ACHN (cell line): ENCODE results near the gene CNOT2.

Experiments
- DNase-seq: peaks from one replicate; pipeline ENCODE4 v3.0.0-alpha.2; 2015
- in situ Hi-C: cut with HindIII; loops from 2 replicates; pipeline ENCODE4 v1.10.0; 2017; ENCODE audit warnings: low sequenced_read_pairs, low pct_ligation_motif_present, low pct_unique_long_range_greater_than_20kb

The CNOT2 gene, protein sequence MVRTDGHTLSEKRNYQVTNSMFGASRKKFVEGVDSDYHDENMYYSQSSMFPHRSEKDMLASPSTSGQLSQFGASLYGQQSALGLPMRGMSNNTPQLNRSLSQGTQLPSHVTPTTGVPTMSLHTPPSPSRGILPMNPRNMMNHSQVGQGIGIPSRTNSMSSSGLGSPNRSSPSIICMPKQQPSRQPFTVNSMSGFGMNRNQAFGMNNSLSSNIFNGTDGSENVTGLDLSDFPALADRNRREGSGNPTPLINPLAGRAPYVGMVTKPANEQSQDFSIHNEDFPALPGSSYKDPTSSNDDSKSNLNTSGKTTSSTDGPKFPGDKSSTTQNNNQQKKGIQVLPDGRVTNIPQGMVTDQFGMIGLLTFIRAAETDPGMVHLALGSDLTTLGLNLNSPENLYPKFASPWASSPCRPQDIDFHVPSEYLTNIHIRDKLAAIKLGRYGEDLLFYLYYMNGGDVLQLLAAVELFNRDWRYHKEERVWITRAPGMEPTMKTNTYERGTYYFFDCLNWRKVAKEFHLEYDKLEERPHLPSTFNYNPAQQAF

GRCh38 chr12:70242695-70243509 is at the start of gene CNOT2:
TSS of gene CNOT2 (plus strand) at chr12:70243433. CDS start at chr12:70278227, 34,794 bp downstream.
- in situ Hi-C loops, result no loop called here
- DNase-seq, result peak; percentile 94

DNA sequence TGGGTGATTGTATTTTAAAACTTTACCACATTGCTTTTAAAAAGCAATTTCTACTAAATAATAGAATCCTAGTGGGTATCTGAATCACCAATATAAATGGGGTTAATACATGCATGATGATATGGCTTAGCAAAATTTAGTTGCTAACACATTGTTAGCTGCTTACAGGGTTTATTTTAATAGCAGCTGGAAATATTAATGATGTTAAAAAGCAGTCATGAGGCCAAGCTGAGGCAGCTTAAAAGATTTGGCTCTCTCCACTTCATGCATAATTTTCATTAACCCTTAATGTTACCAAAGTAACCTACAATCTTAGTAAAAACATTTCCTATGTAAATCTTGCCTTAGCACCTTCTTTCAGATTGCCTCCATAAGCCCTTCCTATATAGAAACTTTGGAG is 49.2 kb upstream of the CNOT2 start:
- no peak for DNase-seq
- in situ Hi-C loops, result no loop called here

GRCh38 chr12:70196811-70197281 is 46.4 kb upstream of the CNOT2 start:
- in situ Hi-C loops, result no loop called here
- DNase-seq, result no peak

DNA sequence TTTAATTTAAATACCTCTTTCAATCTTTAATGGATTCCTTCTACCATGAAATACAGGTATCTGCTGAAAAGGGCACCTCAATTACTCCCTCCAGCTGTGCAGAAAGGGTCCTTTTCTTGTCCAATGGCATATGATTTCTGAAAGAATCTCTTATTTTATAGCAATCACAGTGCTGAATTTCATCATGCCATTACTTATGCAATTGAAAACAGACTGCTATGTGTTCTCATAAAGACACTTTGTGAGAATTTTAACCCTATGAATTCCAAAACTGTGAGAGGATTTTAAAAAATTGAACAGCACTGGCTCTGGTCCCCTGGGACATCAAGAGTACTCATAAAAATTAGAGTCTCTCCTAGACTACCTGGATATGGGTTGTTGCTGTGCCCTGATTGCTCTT is 45.9 kb upstream of the CNOT2 start:
- DNase-seq, result no peak
- in situ Hi-C loops, result no loop called here

- in situ Hi-C loops, result no loop called here
- no peak for DNase-seq
Observed at GRCh38 chr12:70213707-70214106, 29.5 kb upstream of the CNOT2 start.

- no peak for DNase-seq
- in situ Hi-C loops, result no loop called here
Observed at GRCh38 chr12:70214972-70215617, 28.1 kb upstream of the CNOT2 start.

GRCh38 chr12:70217416-70217815 is 25.8 kb upstream of the CNOT2 start:
- in situ Hi-C loops, result no loop called here
- no peak for DNase-seq

DNA sequence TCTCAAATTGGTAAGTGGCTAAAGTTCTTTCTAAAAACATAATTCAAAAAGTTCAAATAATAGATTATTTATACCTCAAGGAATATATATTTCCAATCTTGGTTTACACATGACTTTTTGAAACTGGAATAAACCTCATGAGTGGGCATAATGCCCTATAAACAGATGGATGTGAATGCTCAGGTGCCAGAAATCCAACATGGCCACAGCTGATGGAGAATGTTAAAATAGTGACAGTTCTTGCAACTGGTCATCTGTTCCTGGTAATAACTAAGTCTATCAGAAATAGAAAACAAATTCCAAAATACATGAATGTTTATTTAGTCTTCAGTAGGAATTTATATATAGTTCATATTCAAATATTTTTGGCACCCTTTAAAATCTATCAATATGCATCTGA is 21.6 kb upstream of the CNOT2 start:
- DNase-seq, result no peak
- in situ Hi-C loops, result no loop called here

DNA sequence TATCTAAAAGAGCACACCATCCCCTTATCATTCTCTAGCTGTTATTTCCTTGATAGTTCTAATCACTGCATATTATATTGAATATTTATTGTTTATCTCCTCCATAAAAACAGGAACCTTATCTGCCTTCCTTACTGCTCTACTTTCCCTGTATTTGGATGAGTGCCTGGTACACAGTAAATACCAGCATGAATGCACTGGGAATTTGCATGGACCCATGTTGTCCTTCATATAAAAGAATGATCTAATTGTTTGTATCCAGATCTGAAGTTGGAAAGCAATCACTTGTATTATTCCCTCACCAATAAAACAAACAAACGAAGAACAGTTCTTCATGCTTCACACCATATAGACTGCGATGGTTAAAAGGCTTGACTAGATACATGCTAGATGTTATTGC is 15.3 kb upstream of the CNOT2 start:
- in situ Hi-C loops, result no loop called here
- DNase-seq, result no peak

DNA sequence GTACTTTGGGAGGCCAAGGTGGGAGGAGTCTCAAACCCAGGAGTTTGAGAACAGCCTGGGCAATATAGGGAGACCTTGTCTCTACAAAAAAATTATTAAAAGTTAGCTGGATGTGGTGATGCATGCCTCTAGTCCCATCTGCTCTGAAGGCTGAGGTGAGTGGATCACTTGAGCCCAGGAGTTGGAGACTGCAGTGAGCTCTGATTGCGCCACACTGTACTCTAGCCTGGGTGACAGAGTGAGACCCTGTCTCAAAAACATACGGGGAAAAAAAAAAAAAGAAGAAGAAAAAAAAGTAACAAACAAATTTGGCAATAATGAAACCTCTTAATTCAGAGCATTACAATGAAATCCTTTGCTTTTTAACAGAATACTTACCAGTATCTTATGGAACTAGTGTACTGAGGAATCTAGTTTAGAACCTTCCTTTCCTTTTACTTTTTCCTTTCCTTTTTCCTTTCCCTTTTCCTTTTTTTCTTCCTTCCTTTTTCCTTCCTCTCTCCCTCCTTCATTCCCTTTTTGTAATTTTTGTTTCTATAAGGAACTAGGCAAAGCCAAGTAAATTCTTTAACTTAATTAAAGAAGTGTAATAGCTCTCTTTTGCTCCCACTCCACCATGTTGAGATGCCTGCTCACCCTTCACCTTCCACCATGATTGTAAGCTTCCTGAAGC is 12.2 kb upstream of the CNOT2 start:
- in situ Hi-C loops, result no loop called here
- DNase-seq, result no peak

DNA sequence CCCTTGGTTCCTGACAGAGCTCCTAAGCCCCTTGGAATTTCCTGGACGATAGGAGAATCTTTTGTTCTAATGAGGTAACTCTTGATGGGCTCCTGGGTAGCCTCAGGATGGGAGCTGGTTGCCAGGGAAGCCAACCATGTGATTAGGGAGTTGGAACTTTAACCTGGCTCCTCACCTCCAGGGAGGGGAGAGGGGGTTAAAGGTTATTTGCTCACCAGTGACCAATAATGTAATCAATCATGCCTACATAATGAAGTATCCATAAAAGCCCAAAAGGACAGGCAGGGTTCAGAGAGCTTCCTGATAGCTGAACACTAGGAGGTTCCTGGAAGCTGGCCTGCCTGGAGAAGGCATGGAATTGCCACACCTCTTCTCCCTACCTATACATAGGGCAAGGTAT is 6.2 kb upstream of the CNOT2 start:
- in situ Hi-C loops, result no loop called here
- no peak for DNase-seq

GRCh38 chr12:70240673-70241072 is 2.6 kb upstream of the CNOT2 start:
- in situ Hi-C loops, result no loop called here
- no peak for DNase-seq

GRCh38 chr12:70241845-70242244 is 1.4 kb upstream of the CNOT2 start:
- no peak for DNase-seq
- in situ Hi-C loops, result no loop called here

DNA sequence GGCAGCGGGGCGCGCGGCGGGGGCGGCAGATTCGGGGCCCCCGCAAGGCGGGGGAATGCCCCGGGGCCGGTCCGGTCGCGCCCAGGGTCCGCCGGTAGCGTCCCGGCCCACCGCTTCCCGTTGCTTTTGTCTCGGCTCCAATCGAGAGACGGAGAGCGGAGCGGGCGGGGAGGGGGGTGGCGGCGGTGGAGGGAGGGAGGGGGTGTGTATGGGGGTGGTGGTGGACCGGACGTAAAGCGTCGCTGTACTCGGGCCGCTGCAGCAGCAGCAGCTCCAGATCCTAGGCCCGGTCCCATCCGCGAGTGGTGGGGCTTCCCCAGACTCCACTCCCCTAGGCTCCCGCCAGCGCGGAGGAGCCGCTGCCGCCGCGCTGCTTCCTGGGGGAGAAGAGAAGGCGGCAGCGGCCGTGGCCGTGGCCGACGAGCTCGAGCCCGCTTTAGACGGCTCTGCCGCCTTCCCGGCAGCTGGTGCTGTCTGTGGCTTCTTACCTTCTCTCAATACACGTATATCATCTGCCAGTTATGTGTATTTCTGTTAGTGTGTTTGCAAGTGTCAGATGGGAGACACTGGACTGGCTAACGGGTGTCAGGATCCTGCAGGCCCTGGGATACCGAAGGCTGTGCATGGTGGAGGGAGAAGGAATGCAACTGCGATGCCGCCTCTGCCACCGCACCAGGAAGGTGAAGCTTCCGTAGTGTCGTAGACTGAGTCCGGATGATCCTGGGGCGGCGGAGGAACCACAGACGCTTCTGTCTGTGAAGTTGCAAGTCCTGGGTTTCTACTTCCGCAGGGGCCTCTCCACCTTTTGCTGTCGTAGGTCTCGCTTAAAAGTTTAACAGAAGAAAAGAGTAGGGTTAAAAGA is 508 bp downstream of the CNOT2 start:
- DNase-seq, result peak; percentile 73

DNA sequence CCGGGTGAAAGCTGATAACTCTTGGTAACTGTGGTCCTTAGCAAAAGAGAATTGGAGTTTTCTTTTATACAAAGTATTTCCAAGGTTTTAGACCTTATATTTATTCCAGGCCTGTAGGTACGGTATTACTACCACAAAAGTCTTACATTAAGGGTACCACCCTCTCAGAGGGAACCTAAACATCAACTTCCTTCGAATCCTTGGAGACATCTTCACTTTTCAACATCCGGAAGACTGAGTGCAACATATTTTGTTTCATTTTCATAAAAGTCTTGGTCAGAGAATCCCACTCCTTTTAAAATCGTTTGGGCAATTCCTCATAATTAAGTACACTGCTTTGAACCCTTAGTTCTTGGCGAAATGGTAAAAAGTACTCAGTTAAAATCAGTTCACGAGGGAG is 1.2 kb downstream of the CNOT2 start:
- DNase-seq, result peak; percentile 27
- in situ Hi-C loops, result no loop called here

More for the DNA sequence above, 508 bp downstream of the CNOT2 start:
- in situ Hi-C loops, result no loop called here

- in situ Hi-C loops, result no loop called here
- DNase-seq, result no peak
Observed at GRCh38 chr12:70245458-70245857, 2.2 kb downstream of the CNOT2 start.

DNA sequence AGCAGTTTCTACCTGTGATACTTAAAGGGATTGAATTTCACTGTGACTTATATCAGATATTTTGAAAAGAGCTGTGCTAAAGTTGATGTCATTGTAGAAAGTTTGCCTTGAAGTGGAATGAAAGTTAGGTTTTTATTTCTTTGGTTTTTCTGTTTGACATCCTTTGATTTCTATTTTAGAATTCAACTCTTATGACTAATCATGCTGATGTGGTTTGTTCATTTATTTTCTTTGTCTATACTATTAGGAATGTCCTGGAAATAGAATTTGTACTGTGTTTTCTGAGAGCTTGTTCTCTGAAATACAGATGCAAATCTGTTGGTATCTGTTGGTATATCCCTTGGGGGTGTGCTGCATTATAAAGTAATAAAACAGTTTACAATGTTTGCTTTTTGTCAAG is 3.3 kb downstream of the CNOT2 start:
- DNase-seq, result no peak
- in situ Hi-C loops, result no loop called here
